ENCODE measurements around the gene ZNF622.

Gene ZNF622

DNA sequence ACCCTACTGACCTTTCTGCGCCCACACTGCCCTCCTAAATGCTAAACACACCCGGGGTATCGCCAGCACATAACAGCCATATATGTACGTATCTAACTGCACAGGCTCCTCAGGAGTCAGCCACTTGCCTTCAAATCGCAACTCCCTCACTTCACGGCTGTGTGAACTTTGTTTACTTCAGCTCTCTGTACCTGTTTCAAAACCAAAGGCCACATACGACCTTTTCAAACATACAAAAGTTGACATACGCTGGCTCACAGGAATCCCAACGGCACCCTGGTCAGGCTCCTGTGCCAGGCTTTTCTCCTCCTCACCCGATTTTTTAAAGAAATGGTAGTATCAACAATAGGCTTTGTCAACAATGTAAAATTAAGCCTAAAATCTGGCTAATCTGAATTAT is 39.0 kb upstream of the ZNF622 start:
- TF ChIP-seq, protein P1, sequence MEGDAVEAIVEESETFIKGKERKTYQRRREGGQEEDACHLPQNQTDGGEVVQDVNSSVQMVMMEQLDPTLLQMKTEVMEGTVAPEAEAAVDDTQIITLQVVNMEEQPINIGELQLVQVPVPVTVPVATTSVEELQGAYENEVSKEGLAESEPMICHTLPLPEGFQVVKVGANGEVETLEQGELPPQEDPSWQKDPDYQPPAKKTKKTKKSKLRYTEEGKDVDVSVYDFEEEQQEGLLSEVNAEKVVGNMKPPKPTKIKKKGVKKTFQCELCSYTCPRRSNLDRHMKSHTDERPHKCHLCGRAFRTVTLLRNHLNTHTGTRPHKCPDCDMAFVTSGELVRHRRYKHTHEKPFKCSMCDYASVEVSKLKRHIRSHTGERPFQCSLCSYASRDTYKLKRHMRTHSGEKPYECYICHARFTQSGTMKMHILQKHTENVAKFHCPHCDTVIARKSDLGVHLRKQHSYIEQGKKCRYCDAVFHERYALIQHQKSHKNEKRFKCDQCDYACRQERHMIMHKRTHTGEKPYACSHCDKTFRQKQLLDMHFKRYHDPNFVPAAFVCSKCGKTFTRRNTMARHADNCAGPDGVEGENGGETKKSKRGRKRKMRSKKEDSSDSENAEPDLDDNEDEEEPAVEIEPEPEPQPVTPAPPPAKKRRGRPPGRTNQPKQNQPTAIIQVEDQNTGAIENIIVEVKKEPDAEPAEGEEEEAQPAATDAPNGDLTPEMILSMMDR (IDR thresholded peaks at IDR 0.05; ENCODE audit: low read depth, low read length), result no peak
- H3K4me3 ChIP-seq (ENCODE audit: low read depth, low read length), result no peak overlapping the region

DNA sequence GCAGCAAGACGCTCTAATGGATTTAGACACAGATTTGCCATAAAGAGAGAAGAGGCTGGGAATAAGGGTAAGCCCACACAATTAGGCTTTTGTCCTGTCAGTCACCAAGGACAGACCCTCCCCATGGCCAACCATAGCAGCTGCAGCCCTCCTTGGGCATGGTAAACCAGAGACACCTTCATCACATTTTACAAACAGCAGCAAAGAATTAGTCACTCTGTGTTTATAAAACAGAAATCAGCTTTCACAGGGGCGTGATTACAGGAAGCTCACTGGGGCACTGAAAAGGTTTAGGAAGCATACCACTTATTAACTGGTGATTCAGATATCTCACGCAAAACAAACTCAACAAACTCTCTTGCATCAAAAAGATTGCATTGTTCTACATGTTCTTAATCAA is 37.3 kb upstream of the ZNF622 start:
- TF ChIP-seq, protein P1 (IDR thresholded peaks at IDR 0.05; ENCODE audit: low read depth, low read length), result no peak
- no peak overlapping the region for H3K4me3 ChIP-seq (ENCODE audit: low read depth, low read length)

DNA sequence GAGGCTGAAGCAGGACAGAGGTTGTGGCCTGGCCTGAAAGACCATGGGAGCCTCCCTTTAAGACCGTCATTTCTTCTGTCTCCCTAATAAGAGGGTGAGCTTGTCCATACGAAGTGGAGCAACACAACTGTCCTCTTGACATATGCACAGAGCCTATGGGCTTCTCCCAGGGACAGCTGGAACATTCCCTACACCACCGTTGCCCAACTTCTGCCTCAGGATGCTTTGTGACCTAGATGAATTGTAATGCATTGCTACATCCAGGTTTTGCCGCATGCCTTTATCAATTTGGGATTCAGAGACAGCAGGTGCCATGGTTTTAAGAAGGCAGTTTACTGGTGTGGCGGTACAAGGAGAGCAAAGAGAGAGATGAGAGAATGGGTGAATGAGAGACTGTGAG is 34.4 kb upstream of the ZNF622 start:
- no peak overlapping the region for H3K4me3 ChIP-seq (ENCODE audit: low read depth, low read length)
- TF ChIP-seq, protein P1 (IDR thresholded peaks at IDR 0.05; ENCODE audit: low read depth, low read length), result no peak

DNA sequence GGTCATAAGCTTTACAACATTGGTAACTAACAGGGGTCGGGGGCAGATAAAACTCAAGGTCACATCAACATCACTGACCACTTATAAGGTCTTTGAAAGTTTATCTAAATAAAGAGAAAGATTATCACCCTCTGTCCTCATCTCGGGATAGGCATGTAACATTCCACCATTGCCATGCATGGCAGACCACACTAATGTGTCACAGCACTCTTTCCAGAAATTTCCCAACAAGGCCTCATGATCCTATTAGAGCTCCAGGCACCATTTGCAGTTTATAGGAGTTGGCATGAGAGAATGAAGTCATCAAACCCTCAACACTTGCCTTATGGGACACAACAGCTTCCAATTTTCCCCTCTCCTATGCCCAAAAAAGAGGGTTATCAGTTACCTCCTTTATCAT is 31.9 kb upstream of the ZNF622 start:
- no peak overlapping the region for H3K4me3 ChIP-seq (ENCODE audit: low read depth, low read length)
- TF ChIP-seq, protein P1 (IDR thresholded peaks at IDR 0.05; ENCODE audit: low read depth, low read length), result no peak

GRCh38 chr5:16493261-16493660 is 27.7 kb upstream of the ZNF622 start:
- no peak overlapping the region for H3K4me3 ChIP-seq (ENCODE audit: low read depth, low read length)
- TF ChIP-seq, protein P1 (IDR thresholded peaks at IDR 0.05; ENCODE audit: low read depth, low read length), result no peak

GRCh38 chr5:16492398-16493140 is 27.0 kb upstream of the ZNF622 start:
- H3K4me3 ChIP-seq (ENCODE audit: low read depth, low read length), result no peak overlapping the region
- TF ChIP-seq, protein P1 (IDR thresholded peaks at IDR 0.05; ENCODE audit: low read depth, low read length), result no peak

DNA sequence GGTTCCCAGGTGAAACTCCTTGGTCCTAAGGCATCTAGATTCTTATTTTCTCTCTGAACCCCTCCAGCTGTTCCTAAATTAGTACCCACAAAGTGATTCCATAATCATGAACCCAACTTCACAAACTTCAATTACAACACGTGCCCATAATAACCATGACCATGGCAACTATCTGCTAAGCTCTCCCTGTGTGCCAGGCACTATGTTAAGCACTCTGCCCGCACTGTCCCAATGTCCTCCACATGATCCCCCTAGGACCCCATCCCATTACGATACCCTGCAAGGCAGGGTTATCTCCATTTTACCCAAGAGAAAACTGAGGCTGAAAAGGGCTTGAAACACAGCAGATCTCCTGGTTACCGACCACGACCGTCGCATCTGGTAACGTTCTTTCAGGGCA is 25.3 kb upstream of the ZNF622 start:
- no peak overlapping the region for H3K4me3 ChIP-seq (ENCODE audit: low read depth, low read length)
- TF ChIP-seq, protein P1 (IDR thresholded peaks at IDR 0.05; ENCODE audit: low read depth, low read length), result no peak

Measured in WI38 (cell line).